GM21619 (cell line): ENCODE data around the gene LAMB3.
A peak's percentile ranks its signal among the peaks of the same experiment; 100 is the strongest.

Experiments
- ATAC-seq: cut with Tn5 transposase; IDR thresholded peaks from one replicate; pipeline ENCODE4 v1.9.1; 2021; ENCODE audit not compliant: unreplicated experiment

LAMB3 gene

DNA sequence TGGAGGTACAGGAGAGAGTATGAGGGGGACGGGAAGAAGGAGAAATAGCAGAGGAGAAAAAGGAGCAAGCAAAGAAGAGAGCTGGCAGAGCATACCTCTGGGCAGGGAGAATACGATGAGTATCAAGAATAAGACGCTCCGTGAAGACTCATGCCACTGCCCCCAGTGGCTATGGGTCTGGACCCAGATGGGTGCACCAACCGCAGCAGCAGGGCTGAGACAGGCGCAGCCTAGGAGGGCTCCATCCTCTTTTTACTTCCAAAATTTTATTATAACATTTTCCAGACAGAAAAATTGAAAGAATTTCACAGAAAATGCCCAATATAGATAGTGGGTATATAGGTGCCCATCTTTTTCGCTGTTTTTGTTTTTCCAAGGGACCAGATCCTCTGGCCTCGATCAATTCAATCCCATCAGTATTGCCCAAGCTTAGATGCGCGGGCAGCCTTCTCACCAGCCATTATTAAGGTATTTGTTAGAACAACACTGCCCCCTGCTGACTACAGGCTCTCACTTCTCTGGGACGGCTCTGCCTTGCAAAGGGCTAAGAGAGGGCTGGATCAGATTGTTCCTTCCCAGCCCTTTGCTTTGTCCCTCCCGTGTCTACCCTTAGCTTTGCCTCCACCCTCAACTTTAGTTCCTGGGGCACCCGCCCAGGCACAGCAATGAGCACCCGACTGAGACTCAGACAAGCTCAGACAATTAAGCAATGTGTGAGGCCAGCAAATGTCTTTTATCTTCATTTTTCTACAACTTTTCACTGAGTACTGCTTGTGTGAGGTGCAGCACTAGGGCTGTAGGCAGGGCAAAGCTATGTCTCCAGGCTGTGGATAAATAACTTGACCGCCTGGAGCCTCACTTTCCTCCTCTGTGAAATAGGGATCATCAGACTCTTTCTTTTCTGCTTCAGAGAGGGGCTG lies 86.2 kb downstream of the LAMB3 start:
- peak; percentile 96 for ATAC-seq
